ENCODE measurements around the gene RALGPS1.

- TF ChIP-seq CTCF (IDR thresholded peaks at IDR 0.05; ENCODE audit: poor library complexity) (no peak), EZH2phosphoT487 (IDR thresholded peaks at IDR 0.05; ENCODE audit: low read depth, severe bottlenecking, unreplicated experiment) (no peak)
Measured at GRCh38 chr9:126982215-126983002, 67.8 kb downstream of the RALGPS1 start.
